GM12875 (cell line): ENCODE measurements around the gene FKBP8.

ENCODE experiments used
- H3K4me3 ChIP-seq: one replicate; pipeline ENCODE4 v1.5.1; 2011; ENCODE audit warnings: low read depth, low read length, control low read depth
- CTCF ChIP-seq: IDR thresholded peaks from 2 replicates; pipeline ENCODE4 v1.5.1; 2011; ENCODE audit warnings: low read depth, mild to moderate bottlenecking, control low read depth, inconsistent platforms, low read length, moderate library complexity, borderline replicate concordance; ENCODE audit not compliant: insufficient read depth

The FKBP8 gene

DNA sequence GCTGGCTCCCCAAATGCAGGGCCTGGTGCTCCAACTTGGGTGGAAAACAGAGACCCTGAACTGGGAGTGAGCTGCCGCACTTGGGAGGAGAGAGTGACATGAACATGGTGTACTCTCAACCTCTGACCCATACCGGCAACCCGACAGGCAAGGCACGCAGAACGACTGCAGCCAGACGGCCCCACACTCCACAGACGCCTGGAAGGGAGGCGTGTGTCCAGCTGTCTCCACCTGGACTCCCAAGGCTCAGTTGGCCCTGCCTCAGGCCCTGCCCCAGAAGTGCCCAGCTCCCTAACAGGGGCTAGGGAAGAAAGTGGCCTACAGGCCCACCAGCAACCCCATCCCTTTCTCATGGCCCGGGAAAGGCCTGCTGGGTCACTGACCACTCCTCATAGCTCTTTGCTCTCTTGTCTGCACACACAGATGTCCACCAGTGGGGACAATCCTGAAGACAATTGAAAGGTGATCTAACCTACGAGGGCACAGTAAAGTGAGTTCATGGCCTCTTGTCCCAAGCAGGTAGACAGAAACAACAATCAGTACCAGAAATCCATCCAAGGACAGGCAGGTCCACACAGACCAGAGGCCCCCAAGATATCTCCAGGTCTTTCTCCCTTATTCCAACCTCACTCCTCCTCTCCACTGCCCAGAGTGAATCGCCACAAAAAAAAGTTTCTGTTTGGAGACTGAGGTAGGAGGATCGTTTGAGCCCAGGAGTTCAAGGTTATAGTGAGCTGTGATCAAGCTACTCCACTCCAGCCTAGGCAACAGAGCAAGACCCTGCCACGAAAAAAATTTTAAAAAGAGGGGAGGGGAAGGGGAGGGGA, 49.7 kb downstream of the FKBP8 start:
- no peak for TF ChIP-seq CTCF
- H3K4me3 ChIP-seq: no peak overlapping the region

DNA sequence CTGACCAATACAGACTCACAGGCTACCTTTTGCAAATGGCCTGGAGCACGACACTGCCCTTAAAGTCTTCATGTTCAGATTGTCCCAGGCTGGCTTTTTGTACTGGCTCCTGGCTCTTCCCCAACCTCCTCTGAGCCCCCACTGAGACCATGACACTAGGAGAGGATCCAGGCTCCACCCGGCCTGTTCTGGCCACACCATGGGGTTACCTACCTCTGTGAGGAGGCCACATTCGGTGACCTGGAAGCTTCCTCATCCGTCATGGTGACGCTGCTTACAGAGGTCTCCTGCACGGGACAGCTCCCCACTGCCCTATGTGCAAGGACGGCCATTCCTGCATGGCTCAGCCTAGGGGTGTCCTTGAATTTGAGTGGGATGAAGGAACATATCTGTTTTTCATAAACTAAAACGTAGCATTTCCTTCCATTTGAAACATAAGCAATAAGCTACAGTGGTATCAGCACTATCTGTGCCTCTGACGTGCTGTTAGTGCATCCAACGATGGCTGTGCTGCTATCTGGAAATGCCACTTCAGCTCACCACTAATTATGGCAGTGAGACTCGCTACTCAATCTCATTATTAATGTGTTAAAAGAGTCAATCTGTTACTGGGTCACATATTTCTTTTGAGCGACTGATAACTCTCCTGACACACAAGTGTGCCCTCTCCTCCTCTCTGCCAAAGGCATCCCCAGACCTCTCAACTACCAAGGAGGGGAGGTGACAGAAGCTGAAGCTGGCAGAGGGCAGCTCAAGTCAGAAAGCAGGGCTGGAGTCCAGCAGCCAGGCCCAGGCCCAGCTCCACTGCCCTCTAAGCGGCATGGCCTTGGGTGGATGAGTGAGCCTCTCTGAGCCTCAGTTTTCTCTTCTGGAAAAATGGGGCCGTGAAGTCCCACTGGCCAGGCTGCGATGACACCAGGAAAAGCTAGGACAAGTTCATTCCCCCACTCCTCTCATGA, 51.1 kb downstream of the FKBP8 start:
- TF ChIP-seq CTCF: no peak
- no peak overlapping the region for H3K4me3 ChIP-seq

- TF ChIP-seq CTCF: no peak
- H3K4me3 ChIP-seq: no peak overlapping the region
Observed at GRCh38 chr19:18490728-18491127, 52.6 kb downstream of the FKBP8 start.

GRCh38 chr19:18489627-18490184, 53.7 kb downstream of the FKBP8 start:
- H3K4me3 ChIP-seq: no peak overlapping the region
- no peak for TF ChIP-seq CTCF

DNA sequence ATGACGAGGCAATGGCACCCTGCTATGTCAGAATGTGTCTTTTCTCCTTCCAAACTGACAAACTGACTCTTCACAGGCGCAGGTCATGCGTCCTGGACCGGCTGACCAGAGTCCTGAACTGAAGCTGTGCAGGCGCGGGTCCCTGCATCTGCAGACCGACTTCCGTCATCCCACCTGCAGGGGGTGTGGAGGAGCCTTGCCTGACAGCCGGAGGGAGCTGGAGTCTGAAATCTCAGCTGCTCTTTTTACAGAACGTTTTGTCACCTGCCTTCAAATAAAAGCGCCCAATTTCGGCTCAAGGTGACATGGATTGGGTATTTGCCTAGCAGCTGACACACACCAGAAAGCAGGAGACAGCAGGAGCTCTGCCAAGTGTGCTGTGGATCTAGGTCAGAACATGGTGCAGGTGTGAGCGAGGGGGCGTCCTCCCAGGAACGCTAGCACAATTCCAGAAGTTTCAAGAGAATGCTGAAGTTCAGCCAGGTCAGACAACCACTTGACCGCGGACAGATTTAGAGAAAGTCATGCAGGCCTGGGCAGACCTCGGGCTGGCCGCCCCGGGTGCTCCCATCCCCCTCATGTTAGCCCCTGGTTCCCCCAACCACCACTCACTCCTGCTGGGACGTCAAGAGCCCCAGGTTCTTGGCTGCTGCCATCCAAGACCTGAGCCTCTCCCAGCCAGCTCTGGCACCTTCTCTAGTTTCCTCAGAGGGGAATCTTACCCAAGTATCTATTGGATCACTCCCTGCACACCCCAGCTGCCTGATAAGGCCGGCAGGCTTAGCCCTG, 54.3 kb downstream of the FKBP8 start:
- TF ChIP-seq CTCF: 0 out of 2 replicates have a peak, but pooled peaks have one; percentile 9
- H3K4me3 ChIP-seq: no peak overlapping the region

- H3K4me3 ChIP-seq: no peak overlapping the region
- TF ChIP-seq CTCF: no peak
Observed at GRCh38 chr19:18488403-18488723, 55.0 kb downstream of the FKBP8 start.
